ENCODE results near the gene FAM229A. TPM values are rescaled to one million over a fixed set of nuclear protein-coding genes. Genes with fewer than 3 reads are reported as not detected.
A peak's percentile ranks its signal among the peaks of the same experiment; 100 is the strongest.

FAM229A gene
- total and polyA plus RNA-seq, 9 of the 15 experiments (the other 6 are each of a cell fraction or from before 2014, with no cell fraction given), result 0.04 to 21.6 (median 7.4) TPM

- TF ChIP-seq GTF2B (IDR thresholded peaks at IDR 0.05; ENCODE audit: extremely low read depth, insufficient read length) (no peak), POLR3A (IDR thresholded peaks at IDR 0.05; ENCODE audit: borderline replicate concordance, extremely low read depth, insufficient read depth, insufficient read length) (no peak), ZNF184 (CRISPR knock-in tag; IDR thresholded peaks at IDR 0.05) (no peak), HLTF (IDR thresholded peaks at IDR 0.05) (no peak), POLR2H (tag; IDR thresholded peaks at IDR 0.05; ENCODE audit: low read depth) (no peak), TCF7L2 (IDR thresholded peaks at IDR 0.05; ENCODE audit: low read depth, low read length) (no peak), ZNF280B (CRISPR knock-in tag; IDR thresholded peaks at IDR 0.05) (no peak), EP400 (IDR thresholded peaks at IDR 0.05) (no peak), ZBTB17 (CRISPR knock-in tag; IDR thresholded peaks at IDR 0.05) (no peak; the same call in 1 of the 2 replicates), FUS (optimal IDR thresholded peaks at IDR 0.05; ENCODE audit: low read depth, low read length) (no peak), ZBTB49 (CRISPR knock-in tag; IDR thresholded peaks at IDR 0.05; ENCODE audit: borderline replicate concordance) (no peak), NCOR1 (IDR thresholded peaks at IDR 0.05) (no peak), PKNOX1 (IDR thresholded peaks at IDR 0.05) (no peak), MIER1 (IDR thresholded peaks at IDR 0.05; ENCODE audit: low read depth) (no peak), HIVEP1 (CRISPR knock-in tag; IDR thresholded peaks at IDR 0.05) (no peak), ESRRA (IDR thresholded peaks at IDR 0.05; ENCODE audit: borderline replicate concordance, low read depth) (peak; percentile 82), AFF1 (IDR thresholded peaks at IDR 0.05; ENCODE audit: low read depth in 1 of 2, partially characterized antibody in 2 of 2) (no peak)
Observed at GRCh38 chr1:32400876-32401631, 38.8 kb upstream of the FAM229A start (continued).

All from K562 (cell line).